Neural cell (in vitro differentiated cells): ENCODE measurements around the gene CACNA1B. TPM values are rescaled to one million over a fixed set of nuclear protein-coding genes. Genes with fewer than 3 reads are reported as not detected.
"Not testable (repeated sequence)": the region's sequence is repeated elsewhere in the genome, so short reads cannot be mapped to it uniquely, and the experiment has no call there.

Experiments used
- H2AFZ ChIP-seq: fragments of 200-600, 300-800 bp; sonication (generic), shearing (Covaris generic); 2 replicates; pipeline ENCODE4 v1.6.0; 2014; ENCODE audit warnings: low read depth, mild to moderate bottlenecking, antibody characterized with exemption, low read length, moderate library complexity
- H3F3A ChIP-seq: fragments of 200-600 bp; shearing (Covaris generic); 2 replicates; pipeline ENCODE4 v1.6.1; 2016; ENCODE audit warnings: mild to moderate bottlenecking, moderate library complexity, mixed read lengths, antibody characterized with exemption, low read length; ENCODE audit not compliant: insufficient read depth, poor library complexity, severe bottlenecking
- H3K27ac ChIP-seq: fragments of 200-600, 300-800 bp; sonication (generic), shearing (Covaris generic); 2 replicates; pipeline ENCODE4 v1.5.1; 2014; ENCODE audit warnings: mild to moderate bottlenecking, low read length, moderate library complexity
- H3K27me3 ChIP-seq: fragments of 300-800, 200-600 bp; sonication (generic), shearing (Covaris generic); 2 replicates; pipeline ENCODE4 v1.6.0; 2014; ENCODE audit warnings: mild to moderate bottlenecking, low read depth, low read length, moderate library complexity; ENCODE audit not compliant: insufficient read depth
- H3K36me3 ChIP-seq: fragments of 300-800, 200-600 bp; sonication (generic), shearing (Covaris generic); 2 replicates; pipeline ENCODE4 v1.5.1; 2014; ENCODE audit warnings: mild to moderate bottlenecking, antibody characterized with exemption, low read length, moderate library complexity; ENCODE audit not compliant: insufficient read depth
- H3K4me2 ChIP-seq: fragments of 300-800, 200-600 bp; sonication (generic), shearing (Covaris generic); 2 replicates; pipeline ENCODE4 v1.6.0; 2014; ENCODE audit warnings: mild to moderate bottlenecking, low read length
- H3K4me3 ChIP-seq: fragments of 300-800, 200-600 bp; sonication (generic), shearing (Covaris generic); 2 replicates; pipeline ENCODE4 v1.5.1; 2014; ENCODE audit warnings: mild to moderate bottlenecking, low read length, moderate library complexity
- H3K79me2 ChIP-seq: fragments of 200-600 bp; shearing (Covaris generic); replicated peaks from 2 replicates; pipeline ENCODE4 v1.6.0; 2014; ENCODE audit warnings: mild to moderate bottlenecking, low read length, moderate library complexity; ENCODE audit not compliant: insufficient read depth
- H3K9ac ChIP-seq: fragments of 300-800, 200-600 bp; sonication (generic), shearing (Covaris generic); 2 replicates; pipeline ENCODE4 v1.6.1; 2016; ENCODE audit warnings: mild to moderate bottlenecking, low read length, mixed read lengths
- H3K9me2 ChIP-seq: fragments of 200-600 bp; shearing (Covaris generic); 2 replicates; pipeline ENCODE4 v1.6.1; 2016; ENCODE audit warnings: mild to moderate bottlenecking, low read length, mixed read lengths; ENCODE audit not compliant: insufficient read depth
- H3K9me3 ChIP-seq: fragments of 200-600, 300-800 bp; sonication (generic), shearing (Covaris generic); 2 replicates; pipeline ENCODE4 v1.6.1; 2016; ENCODE audit warnings: mild to moderate bottlenecking, mixed run types, low read length, moderate library complexity, mixed read lengths
- H4K20me1 ChIP-seq: fragments of 200-600 bp; shearing (Covaris generic); 2 replicates; pipeline ENCODE4 v1.6.1; 2016; ENCODE audit warnings: mild to moderate bottlenecking, mixed run types; ENCODE audit not compliant: insufficient read depth
- EP300 ChIP-seq: fragments of 450-650 bp; conservative IDR thresholded peaks from 2 replicates; pipeline ENCODE4 v1.6.1; 2014; ENCODE audit warnings: antibody characterized with exemption, mild to moderate bottlenecking, moderate library complexity; ENCODE audit not compliant: poor library complexity, severe bottlenecking
- EZH2 ChIP-seq: fragments of 200-600, 300-800 bp; shearing (Covaris generic), sonication (generic); IDR thresholded peaks from 2 replicates; pipeline ENCODE4 v1.6.1; 2014; ENCODE audit warnings: antibody characterized with exemption, low read length, borderline replicate concordance, mild to moderate bottlenecking; ENCODE audit not compliant: insufficient read depth, poor library complexity, severe bottlenecking
- MXI1 ChIP-seq: fragments of 450-650 bp; conservative IDR thresholded peaks from 2 replicates; pipeline ENCODE4 v1.6.1; 2014; ENCODE audit warnings: antibody characterized with exemption, mild to moderate bottlenecking; ENCODE audit not compliant: poor library complexity, severe bottlenecking
- POLR2AphosphoS5 ChIP-seq: IDR thresholded peaks from 2 replicates; pipeline ENCODE4 v1.6.1; 2012
- RAD21 ChIP-seq: fragments of 450-650 bp; conservative IDR thresholded peaks from 2 replicates; pipeline ENCODE4 v1.6.1; 2014; ENCODE audit warnings: antibody characterized with exemption, mild to moderate bottlenecking, moderate library complexity
- SMC3 ChIP-seq: fragments of 450-650 bp; conservative IDR thresholded peaks from 2 replicates; pipeline ENCODE4 v1.6.1; 2014; ENCODE audit warnings: antibody characterized with exemption, mild to moderate bottlenecking, moderate library complexity; ENCODE audit not compliant: poor library complexity
- TAF1 ChIP-seq: IDR thresholded peaks from 2 replicates; pipeline ENCODE4 v1.6.1; 2012; ENCODE audit warnings: low read depth
- polyA plus RNA-seq: library from polyadenylated mRNA; depleted of rRNA; stranded (reverse); fragments of >200 nt; gene quantifications from 2 replicates; pipeline ENCODE4 v1.2.3, GENCODE V29; 2014
- TF ChIP-seq, protein P1 (sequence below): IDR thresholded peaks from 2 replicates; pipeline ENCODE4 v1.6.1; 2012; ENCODE audit warnings: borderline replicate concordance
- TF ChIP-seq, protein P2 (sequence below): fragments of 450-650 bp; IDR thresholded peaks from 2 replicates; pipeline ENCODE4 v1.5.1; 2014; ENCODE audit warnings: antibody characterized with exemption, mild to moderate bottlenecking, moderate library complexity; ENCODE audit not compliant: poor library complexity, severe bottlenecking

CACNA1B gene
- polyA plus RNA-seq, 1 donor from 2014 or later = 5.8 TPM

DNA sequence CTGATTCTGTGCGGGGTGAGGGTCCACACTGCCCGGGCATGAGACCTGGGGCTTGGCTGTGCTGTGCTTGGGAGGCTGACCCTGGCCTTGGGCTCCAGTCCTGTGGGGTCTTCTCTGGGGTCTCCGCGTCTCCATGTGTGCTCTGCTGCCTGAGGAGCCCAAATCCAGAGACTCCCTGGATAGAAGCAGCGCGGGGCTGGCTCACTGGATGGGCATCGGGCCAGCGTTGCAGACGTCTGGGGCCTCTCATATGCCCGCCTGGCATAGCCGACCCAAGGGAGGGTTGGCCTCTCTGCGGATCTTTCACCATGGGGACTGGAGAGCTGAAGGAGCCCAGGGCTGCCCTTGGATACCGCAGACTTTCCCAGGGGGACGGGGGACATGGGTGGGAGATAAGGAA is 12.4 kb downstream of the CACNA1B start:
- H3K9ac ChIP-seq, H3F3A ChIP-seq, H3K9me3 ChIP-seq, H3K36me3 ChIP-seq, H3K4me2 ChIP-seq, H3K27ac ChIP-seq, H3K27me3 ChIP-seq, H3K4me3 ChIP-seq, H4K20me1 ChIP-seq, H2AFZ ChIP-seq, H3K79me2 ChIP-seq, H3K9me2 ChIP-seq: not testable (repeated sequence)

DNA sequence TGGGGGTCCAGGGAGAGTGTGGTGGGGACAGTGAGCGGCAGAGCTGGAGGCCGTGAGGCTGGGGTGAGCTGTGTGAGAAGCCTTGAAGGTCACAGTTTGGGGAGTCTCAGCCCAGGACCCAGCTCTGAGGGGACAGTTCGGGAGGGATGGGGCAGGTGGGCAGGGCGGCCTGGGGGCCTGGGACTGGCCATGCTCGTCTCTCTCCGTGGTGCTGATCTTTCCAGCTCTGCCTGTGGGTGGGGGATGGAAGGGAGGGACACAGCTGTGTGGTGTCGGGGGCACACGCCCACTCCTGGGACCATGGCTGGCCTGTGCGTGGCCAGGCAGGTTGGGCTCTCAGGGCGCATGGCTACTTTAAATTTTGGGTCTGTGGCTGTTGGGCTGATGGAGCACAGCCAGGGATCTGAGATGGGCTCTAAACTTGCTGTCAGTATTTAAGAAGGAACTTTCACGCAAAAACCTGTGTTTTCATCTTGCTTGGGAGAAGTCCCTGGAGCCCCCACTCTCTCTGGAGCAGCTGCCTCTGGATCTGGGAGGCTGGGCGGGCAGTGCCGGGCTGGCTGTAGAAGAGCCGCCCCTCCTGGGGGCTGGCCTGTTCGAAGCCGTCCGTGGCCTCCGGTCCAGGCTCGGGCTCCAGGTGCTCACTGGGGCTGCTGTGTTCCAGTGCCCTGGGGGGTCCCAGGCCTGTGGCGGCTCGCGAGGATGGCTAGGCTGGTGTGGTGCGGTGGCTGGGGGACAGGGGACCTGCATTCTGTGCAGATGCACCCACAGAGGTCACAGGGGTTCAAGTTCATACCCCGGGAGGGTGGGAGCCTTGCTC is 13.4 kb downstream of the CACNA1B start:
- H4K20me1 ChIP-seq, H3K27ac ChIP-seq, H3K4me2 ChIP-seq, H3F3A ChIP-seq, H3K27me3 ChIP-seq, H3K79me2 ChIP-seq, H3K36me3 ChIP-seq, H3K4me3 ChIP-seq, H3K9me3 ChIP-seq, H3K9ac ChIP-seq, H2AFZ ChIP-seq, H3K9me2 ChIP-seq: not testable (repeated sequence)

DNA sequence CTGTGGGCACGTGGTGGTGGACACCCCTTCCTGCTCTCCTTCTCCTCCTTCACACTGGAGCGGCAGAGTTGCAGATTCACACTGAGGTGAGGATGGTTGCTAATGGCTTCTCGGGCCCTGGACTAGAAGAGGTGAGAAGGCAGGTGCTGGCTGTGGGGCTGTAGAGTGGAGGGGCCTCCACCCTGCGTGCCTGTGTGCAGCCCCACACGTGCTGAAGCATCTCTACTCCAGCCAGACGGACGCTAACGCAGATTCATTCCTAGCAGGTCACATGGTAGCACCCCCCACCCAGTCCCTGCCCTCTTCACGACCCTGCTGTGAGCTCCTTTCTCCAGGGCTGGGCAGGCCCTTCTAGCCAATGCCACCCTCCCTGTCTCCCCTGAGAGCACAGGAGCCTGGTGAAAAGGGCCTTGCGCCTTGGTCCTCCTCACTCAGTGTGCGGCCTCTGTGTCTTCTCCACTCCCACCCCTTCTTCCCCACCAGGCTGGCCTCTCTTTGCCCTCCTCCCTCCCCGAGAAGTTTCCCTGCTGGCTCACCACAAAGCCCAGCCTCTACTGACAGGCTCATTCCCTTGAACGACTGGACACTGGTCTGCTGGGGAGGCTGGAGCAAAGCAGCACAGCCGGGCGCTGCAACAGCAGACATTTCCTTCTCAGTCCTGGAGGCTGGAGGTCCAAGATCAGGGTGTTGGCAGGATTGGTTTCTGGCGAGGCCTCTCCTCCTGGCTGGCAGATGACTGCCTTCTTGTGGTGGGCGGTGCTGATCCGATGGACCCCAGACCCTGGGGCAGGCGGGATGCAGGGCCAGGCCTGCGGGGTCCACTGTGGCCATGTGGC is 14.2 kb downstream of the CACNA1B start:
- no peaks in the 10 kb centered on the region for H3K79me2 ChIP-seq
- no peaks in the 10 kb centered on the region for H3K9me3 ChIP-seq
- no peak overlapping the region for H3K4me2 ChIP-seq
- TF ChIP-seq, protein P1, sequence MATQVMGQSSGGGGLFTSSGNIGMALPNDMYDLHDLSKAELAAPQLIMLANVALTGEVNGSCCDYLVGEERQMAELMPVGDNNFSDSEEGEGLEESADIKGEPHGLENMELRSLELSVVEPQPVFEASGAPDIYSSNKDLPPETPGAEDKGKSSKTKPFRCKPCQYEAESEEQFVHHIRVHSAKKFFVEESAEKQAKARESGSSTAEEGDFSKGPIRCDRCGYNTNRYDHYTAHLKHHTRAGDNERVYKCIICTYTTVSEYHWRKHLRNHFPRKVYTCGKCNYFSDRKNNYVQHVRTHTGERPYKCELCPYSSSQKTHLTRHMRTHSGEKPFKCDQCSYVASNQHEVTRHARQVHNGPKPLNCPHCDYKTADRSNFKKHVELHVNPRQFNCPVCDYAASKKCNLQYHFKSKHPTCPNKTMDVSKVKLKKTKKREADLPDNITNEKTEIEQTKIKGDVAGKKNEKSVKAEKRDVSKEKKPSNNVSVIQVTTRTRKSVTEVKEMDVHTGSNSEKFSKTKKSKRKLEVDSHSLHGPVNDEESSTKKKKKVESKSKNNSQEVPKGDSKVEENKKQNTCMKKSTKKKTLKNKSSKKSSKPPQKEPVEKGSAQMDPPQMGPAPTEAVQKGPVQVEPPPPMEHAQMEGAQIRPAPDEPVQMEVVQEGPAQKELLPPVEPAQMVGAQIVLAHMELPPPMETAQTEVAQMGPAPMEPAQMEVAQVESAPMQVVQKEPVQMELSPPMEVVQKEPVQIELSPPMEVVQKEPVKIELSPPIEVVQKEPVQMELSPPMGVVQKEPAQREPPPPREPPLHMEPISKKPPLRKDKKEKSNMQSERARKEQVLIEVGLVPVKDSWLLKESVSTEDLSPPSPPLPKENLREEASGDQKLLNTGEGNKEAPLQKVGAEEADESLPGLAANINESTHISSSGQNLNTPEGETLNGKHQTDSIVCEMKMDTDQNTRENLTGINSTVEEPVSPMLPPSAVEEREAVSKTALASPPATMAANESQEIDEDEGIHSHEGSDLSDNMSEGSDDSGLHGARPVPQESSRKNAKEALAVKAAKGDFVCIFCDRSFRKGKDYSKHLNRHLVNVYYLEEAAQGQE = no peak
- TF ChIP-seq EP300 = no peak
- TF ChIP-seq POLR2AphosphoS5 = no peak
- TF ChIP-seq RAD21 = no peak
- TF ChIP-seq SMC3 = no peak
- no peak for TF ChIP-seq TAF1
- TF ChIP-seq, protein P2, sequence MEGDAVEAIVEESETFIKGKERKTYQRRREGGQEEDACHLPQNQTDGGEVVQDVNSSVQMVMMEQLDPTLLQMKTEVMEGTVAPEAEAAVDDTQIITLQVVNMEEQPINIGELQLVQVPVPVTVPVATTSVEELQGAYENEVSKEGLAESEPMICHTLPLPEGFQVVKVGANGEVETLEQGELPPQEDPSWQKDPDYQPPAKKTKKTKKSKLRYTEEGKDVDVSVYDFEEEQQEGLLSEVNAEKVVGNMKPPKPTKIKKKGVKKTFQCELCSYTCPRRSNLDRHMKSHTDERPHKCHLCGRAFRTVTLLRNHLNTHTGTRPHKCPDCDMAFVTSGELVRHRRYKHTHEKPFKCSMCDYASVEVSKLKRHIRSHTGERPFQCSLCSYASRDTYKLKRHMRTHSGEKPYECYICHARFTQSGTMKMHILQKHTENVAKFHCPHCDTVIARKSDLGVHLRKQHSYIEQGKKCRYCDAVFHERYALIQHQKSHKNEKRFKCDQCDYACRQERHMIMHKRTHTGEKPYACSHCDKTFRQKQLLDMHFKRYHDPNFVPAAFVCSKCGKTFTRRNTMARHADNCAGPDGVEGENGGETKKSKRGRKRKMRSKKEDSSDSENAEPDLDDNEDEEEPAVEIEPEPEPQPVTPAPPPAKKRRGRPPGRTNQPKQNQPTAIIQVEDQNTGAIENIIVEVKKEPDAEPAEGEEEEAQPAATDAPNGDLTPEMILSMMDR = no peak
- TF ChIP-seq EZH2 = no peak
- TF ChIP-seq MXI1 = no peak
- no peaks in the 10 kb centered on the region for H3K36me3 ChIP-seq
- no peak overlapping the region for H3K27ac ChIP-seq
- no peaks in the 10 kb centered on the region for H3F3A ChIP-seq
- no peaks in the 10 kb centered on the region for H3K27me3 ChIP-seq
- H3K4me3 ChIP-seq = no peak overlapping the region
- H4K20me1 ChIP-seq = no peaks in the 10 kb centered on the region
- H2AFZ ChIP-seq = no peak overlapping the region
- no peaks in the 10 kb centered on the region for H3K9me2 ChIP-seq
- H3K9ac ChIP-seq = no peak overlapping the region
